Natural killer cell (primary cell): ENCODE results near the gene NFKBIZ. TPM values are rescaled to one million over a fixed set of nuclear protein-coding genes. Genes with fewer than 3 reads are reported as not detected.

Source experiments
- ATAC-seq, 3 donors: fragments of 150-1000 bp in 2 of 3; fragments of 200-7000 bp in 1 of 3; cut with Tn5 transposase; 1 replicate in 1 of 3; 2 replicates in 2 of 3; pipeline ENCODE4 v1.10.0; 2021; ENCODE audit warnings: mild to moderate bottlenecking in 2 of 3, moderate library complexity in 2 of 3
- DNase-seq, 2 donors: peaks; one replicate each; pipeline versions ENCODE4 v3.0.0 to v3.0.0-alpha.2; 2013 to 2021; ENCODE audit warnings: mixed read lengths in 1 of 2
- H3K27ac ChIP-seq: one replicate; pipeline ENCODE4 v1.5.1; 2013; ENCODE audit warnings: mild to moderate bottlenecking, low read length
- H3K27me3 ChIP-seq: one replicate; pipeline ENCODE4 v1.6.1; 2013; ENCODE audit warnings: low read length; ENCODE audit not compliant: control insufficient read depth, insufficient read depth
- H3K36me3 ChIP-seq: one replicate; pipeline ENCODE4 v1.6.1; 2013; ENCODE audit warnings: low read length; ENCODE audit not compliant: control insufficient read depth, insufficient read depth
- H3K4me1 ChIP-seq: one replicate; pipeline ENCODE4 v1.6.1; 2013; ENCODE audit warnings: low read length; ENCODE audit not compliant: control insufficient read depth, insufficient read depth
- H3K4me3 ChIP-seq: one replicate; pipeline ENCODE4 v1.5.1; 2013; ENCODE audit warnings: low read length
- H3K9me3 ChIP-seq: one replicate; pipeline ENCODE4 v1.6.1; 2013; ENCODE audit warnings: low read length; ENCODE audit not compliant: control insufficient read depth, insufficient read depth
- H3K27ac Mint-ChIP-seq, 2 donors: one replicate each; pipeline ENCODE4 v1.8.0; 2022; ENCODE audit warnings: mild to moderate bottlenecking in 2 of 2, mixed read lengths in 2 of 2, moderate library complexity in 1 of 2
- H3K27me3 Mint-ChIP-seq, 2 donors: one replicate each; pipeline ENCODE4 v1.8.0; 2022; ENCODE audit warnings: low read depth in 2 of 2, mixed read lengths in 2 of 2
- H3K36me3 Mint-ChIP-seq: one replicate; pipeline ENCODE4 v1.8.0; 2022; ENCODE audit warnings: mixed read lengths
- H3K4me1 Mint-ChIP-seq, 2 donors: one replicate each; pipeline ENCODE4 v1.8.0; 2022; ENCODE audit warnings: mixed read lengths in 2 of 2
- H3K4me3 Mint-ChIP-seq: one replicate; pipeline ENCODE4 v1.8.0; 2022; ENCODE audit warnings: mild to moderate bottlenecking, moderate library complexity, mixed read lengths
- H3K9me3 Mint-ChIP-seq, 2 donors: one replicate each; pipeline ENCODE4 v1.8.0; 2022; ENCODE audit warnings: mixed read lengths in 2 of 2
- WGBS: methylation state at CpG from one replicate; pipeline ENCODE4 v1.1.7; 2013; ENCODE audit warnings: missing lambda C conversion rate; ENCODE audit not compliant: insufficient coverage; 5-methylcytosine and 5-hydroxymethylcytosine counted together
- intact Hi-C: fragments of 100-400 bp; cut with micrococcal nuclease; formaldehyde crosslinking; loops from one replicate; pipeline ENCODE4 v1.14.2; 2022
- total RNA-seq, 4 donors: library from RNA; stranded (reverse); fragments of 120-200 nt in 1 of 4; gene quantifications; one replicate each; pipeline versions ENCODE4 v1.2.3 to v1.2.4, GENCODE V29; 2013 to 2022
- TF ChIP-seq, protein P1 (sequence below): fragments of 200-600 bp; IDR thresholded peaks from one replicate; pipeline ENCODE4 v1.8.0; 2022; ENCODE audit warnings: antibody characterized with exemption

NFKBIZ gene
- total RNA-seq, 3 donors from 2014 or later (not counting 1 experiment from before 2014, with no cell fraction given): 510 to 811 (median 774) TPM

DNA sequence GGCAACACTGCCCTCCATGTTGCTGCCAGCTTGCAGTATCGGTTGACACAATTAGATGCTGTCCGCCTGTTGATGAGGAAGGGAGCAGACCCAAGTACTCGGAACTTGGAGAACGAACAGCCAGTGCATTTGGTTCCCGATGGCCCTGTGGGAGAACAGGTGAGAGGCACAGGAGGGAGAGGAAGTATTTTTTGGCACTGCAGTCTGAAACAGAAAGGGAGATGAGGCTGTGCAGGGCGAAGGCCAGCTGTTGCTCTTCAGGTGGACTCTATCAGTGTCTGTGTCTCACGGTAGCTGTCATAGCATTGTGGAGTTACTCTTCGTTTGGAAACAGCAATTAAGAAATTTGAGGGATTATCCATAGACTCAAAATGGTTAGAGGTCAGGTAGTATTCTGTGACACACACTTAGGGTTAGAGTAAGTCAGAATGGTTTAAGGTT lies 8.0 kb downstream of the NFKBIZ start:
- Mint-ChIP-seq H3K9me3 (no peaks in the 10 kb centered on the region), H3K36me3 (peaks cover 66% of the 10 kb centered on the region), H3K4me1 (peaks cover 28 to 31% of the 10 kb centered on the region in 2 donors), H3K27me3 (no peaks in the 10 kb centered on the region), H3K4me3 (peak overlapping the region; percentile 18), H3K27ac (peak overlapping the region; percentile 72 to 99)
- Histone ChIP-seq H3K4me1 (no peaks in the 10 kb centered on the region), H3K9me3 (no peaks in the 10 kb centered on the region), H3K27ac (no peak overlapping the region), H3K36me3 (peaks cover 91% of the 10 kb centered on the region), H3K4me3 (no peak overlapping the region), H3K27me3 (no peaks in the 10 kb centered on the region)
- TF ChIP-seq, protein P1, sequence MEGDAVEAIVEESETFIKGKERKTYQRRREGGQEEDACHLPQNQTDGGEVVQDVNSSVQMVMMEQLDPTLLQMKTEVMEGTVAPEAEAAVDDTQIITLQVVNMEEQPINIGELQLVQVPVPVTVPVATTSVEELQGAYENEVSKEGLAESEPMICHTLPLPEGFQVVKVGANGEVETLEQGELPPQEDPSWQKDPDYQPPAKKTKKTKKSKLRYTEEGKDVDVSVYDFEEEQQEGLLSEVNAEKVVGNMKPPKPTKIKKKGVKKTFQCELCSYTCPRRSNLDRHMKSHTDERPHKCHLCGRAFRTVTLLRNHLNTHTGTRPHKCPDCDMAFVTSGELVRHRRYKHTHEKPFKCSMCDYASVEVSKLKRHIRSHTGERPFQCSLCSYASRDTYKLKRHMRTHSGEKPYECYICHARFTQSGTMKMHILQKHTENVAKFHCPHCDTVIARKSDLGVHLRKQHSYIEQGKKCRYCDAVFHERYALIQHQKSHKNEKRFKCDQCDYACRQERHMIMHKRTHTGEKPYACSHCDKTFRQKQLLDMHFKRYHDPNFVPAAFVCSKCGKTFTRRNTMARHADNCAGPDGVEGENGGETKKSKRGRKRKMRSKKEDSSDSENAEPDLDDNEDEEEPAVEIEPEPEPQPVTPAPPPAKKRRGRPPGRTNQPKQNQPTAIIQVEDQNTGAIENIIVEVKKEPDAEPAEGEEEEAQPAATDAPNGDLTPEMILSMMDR: no peak
- intact Hi-C loops: no loop called here
- 95% methylated on average over 8 of the region's 8 CpGs for WGBS
- peak in 1 of 3 donors; percentile 3 for ATAC-seq
- no peak for DNase-seq

DNA sequence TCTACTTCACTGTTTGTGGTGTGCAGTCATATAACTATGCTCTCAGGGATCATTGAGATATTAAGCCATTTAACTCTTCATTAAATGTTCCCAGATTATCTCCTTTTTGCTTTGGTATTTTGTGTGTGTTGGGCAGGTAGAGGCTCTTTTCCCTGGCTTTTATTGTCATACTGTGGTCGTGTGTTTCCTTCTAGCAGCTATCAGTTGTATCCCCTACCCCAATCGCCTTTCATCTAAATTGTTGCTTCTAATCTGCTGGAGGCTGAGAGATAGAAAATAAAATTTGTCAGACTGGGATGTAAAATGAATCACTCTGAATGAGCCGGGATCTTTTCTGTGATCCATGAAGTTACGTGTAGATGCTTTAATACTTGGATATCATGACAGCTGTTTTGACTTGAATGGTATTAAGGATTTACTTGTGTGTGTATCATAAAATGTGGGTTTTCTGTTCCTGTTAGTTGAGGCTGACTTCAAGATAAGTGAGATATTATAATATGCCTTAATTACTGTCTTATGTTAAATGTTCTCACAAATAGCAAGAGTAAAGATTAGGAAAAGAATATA lies 9.2 kb downstream of the NFKBIZ start:
- H3K27me3 Mint-ChIP-seq: no peaks in the 10 kb centered on the region

DNA sequence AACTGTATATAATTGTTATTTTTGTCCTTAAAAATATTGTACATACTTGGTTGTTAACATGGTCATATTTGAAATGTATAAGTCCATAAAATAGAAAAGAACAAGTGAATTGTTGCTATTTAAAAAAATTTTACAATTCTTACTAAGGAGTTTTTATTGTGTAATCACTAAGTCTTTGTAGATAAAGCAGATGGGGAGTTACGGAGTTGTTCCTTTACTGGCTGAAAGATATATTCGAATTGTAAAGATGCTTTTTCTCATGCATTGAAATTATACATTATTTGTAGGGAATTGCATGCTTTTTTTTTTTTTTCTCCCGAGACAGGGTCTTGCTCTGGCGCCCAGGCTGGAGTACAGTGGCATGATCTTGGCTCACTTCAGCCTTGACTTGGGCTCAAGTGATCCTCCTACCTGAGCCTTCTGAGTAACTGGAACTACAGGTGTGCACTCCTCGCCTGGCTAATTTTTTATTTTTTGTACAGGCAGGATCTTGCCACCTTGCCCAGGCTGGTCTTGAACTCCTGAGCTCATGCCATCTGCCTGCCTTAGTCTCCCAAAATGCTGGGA lies 10.7 kb downstream of the NFKBIZ start:
- no peaks in the 10 kb centered on the region for H3K4me1 ChIP-seq
- ATAC-seq: no peak
- peaks cover 65% of the 10 kb centered on the region for H3K36me3 ChIP-seq
- Mint-ChIP-seq H3K4me3 (peak overlapping the region; percentile 18), H3K9me3 (no peaks in the 10 kb centered on the region), H3K27ac (peak overlapping the region in 1 of 2 donors; percentile 99), H3K27me3 (no peaks in the 10 kb centered on the region), H3K4me1 (peaks cover 16 to 17% of the 10 kb centered on the region in 2 donors), H3K36me3 (peaks cover 39% of the 10 kb centered on the region)
- no peaks in the 10 kb centered on the region for H3K9me3 ChIP-seq
- no peak for DNase-seq
- H3K27ac ChIP-seq: no peak overlapping the region
- intact Hi-C loops: no loop called here
- TF ChIP-seq, protein P1: no peak
- no peaks in the 10 kb centered on the region for H3K27me3 ChIP-seq
- H3K4me3 ChIP-seq: no peak overlapping the region
- WGBS: 94% methylated on average over 5 of the region's 5 CpGs

More for the DNA sequence above, 9.2 kb downstream of the NFKBIZ start:
- Mint-ChIP-seq H3K36me3 (peaks cover 53% of the 10 kb centered on the region), H3K4me3 (peak overlapping the region; percentile 71), H3K4me1 (peaks cover 20 to 21% of the 10 kb centered on the region in 2 donors), H3K27ac (peak overlapping the region; percentile 33 to 99), H3K9me3 (no peaks in the 10 kb centered on the region)
- no peaks in the 10 kb centered on the region for H3K9me3 ChIP-seq
- DNase-seq (no peak), ATAC-seq (no peak)
- WGBS: 100% methylated on average over 2 of the region's 4 CpGs
- no peak overlapping the region for H3K27ac ChIP-seq
- H3K27me3 ChIP-seq: no peaks in the 10 kb centered on the region
- TF ChIP-seq, protein P1: no peak
- H3K4me1 ChIP-seq: no peaks in the 10 kb centered on the region
- intact Hi-C loops: no loop called here
- no peak overlapping the region for H3K4me3 ChIP-seq
- peaks cover 79% of the 10 kb centered on the region for H3K36me3 ChIP-seq
